K562 (cell line): ENCODE measurements around the gene WDR45. TPM values are rescaled to one million over a fixed set of nuclear protein-coding genes. Genes with fewer than 3 reads are reported as not detected.

Source experiments
- CBFA2T2 ChIP-seq: fragments of 450-650 bp; conservative IDR thresholded peaks from 2 replicates; pipeline ENCODE4 v1.6.1; 2017; ENCODE audit warnings: mild to moderate bottlenecking
- CBFA2T3 ChIP-seq: fragments of 450-650 bp; IDR thresholded peaks from 2 replicates; pipeline ENCODE4 v1.6.1; 2017
- GABPA ChIP-seq: fragments of 200-800 bp; sonication (Bioruptor generic); conservative IDR thresholded peaks from 2 replicates; pipeline ENCODE4 v1.6.1; 2016; ENCODE audit warnings: low read depth, missing genetic modification characterization, missing compliant biosample characterization
- HCFC1 ChIP-seq: IDR thresholded peaks from 2 replicates; pipeline ENCODE4 v1.6.1; 2012; ENCODE audit warnings: low read depth, low read length, improper control_type of control experiment
- ILF3 ChIP-seq: fragments of 450-650 bp; IDR thresholded peaks from 2 replicates; pipeline ENCODE4 v1.6.1; 2018; ENCODE audit warnings: antibody characterized with exemption, mild to moderate bottlenecking, moderate library complexity, borderline replicate concordance
- KLF6 ChIP-seq: fragments of 250-450 bp; sonication (Bioruptor Pico); IDR thresholded peaks from 2 replicates; pipeline ENCODE4 v1.4.0; 2020; ENCODE audit warnings: mild to moderate bottlenecking, moderate library complexity, borderline replicate concordance
- MTA1 ChIP-seq: fragments of 450-650 bp; IDR thresholded peaks from 2 replicates; pipeline ENCODE4 v1.6.1; 2017; ENCODE audit warnings: borderline replicate concordance
- TEAD2 ChIP-seq: fragments of 450-650 bp; IDR thresholded peaks from 2 replicates; pipeline ENCODE4 v1.6.1; 2016; ENCODE audit warnings: missing genetic modification characterization, control low read depth, missing compliant biosample characterization
- ZNF23 ChIP-seq: fragments of 250-450 bp; sonication (Bioruptor Pico); IDR thresholded peaks from 2 replicates; pipeline ENCODE4 v1.4.0; 2020; ENCODE audit warnings: mild to moderate bottlenecking
- ZNF57 ChIP-seq: fragments of 450-650 bp; formaldehyde crosslinking; IDR thresholded peaks from 2 replicates; pipeline ENCODE4 v1.4.0; 2020; ENCODE audit warnings: mild to moderate bottlenecking, moderate library complexity
- polyA plus RNA-seq, 8 experiments: library from polyadenylated mRNA; depleted of rRNA in 4 of 8; stranded (reverse) in 5 of 8; unstranded in 3 of 8; fragments of >200 nt; fragmentation: Nextera tagmentation in 2 of 8; fragmentation: Illumina TruSeq in 1 of 8; extraction: Ambion mirVana in 2 of 8; extraction: Trizol in 1 of 8; gene quantifications; 2 replicates each; pipeline versions ENCODE4 v1.2.1 to v1.2.3, GENCODE V29; 2011 to 2014; ENCODE audit warnings: inconsistent platforms in 1 of 8, missing spikeins in 1 of 8
- total RNA-seq, 7 experiments: library from RNA; depleted of rRNA in 6 of 7; stranded (reverse); fragments of >200 nt in 6 of 7; fragmentation: Illumina TruSeq in 2 of 7; extraction: Trizol in 2 of 7; gene quantifications; 2 replicates each; pipeline versions ENCODE4 v1.2.1 to v1.2.3, GENCODE V29; 2011 to 2021; ENCODE audit warnings: low replicate concordance in 1 of 7
- TF ChIP-seq, protein P1 (sequence below), 2 experiments: fragments of 450-650 bp in 1 of 2; IDR thresholded peaks; 2 replicates each; pipeline ENCODE4 v1.6.1; 2011 to 2017; ENCODE audit warnings: low read depth in 2 of 2, antibody characterized with exemption in 1 of 2, borderline replicate concordance in 1 of 2, low read length in 1 of 2, mild to moderate bottlenecking in 1 of 2, mixed read lengths in 1 of 2; ENCODE audit not compliant: control insufficient read depth in 1 of 2
- TF ChIP-seq, protein P2 (sequence below): fragments of 450-650 bp; formaldehyde crosslinking; IDR thresholded peaks from 2 replicates; pipeline ENCODE4 v1.4.0; 2020; ENCODE audit warnings: mild to moderate bottlenecking, moderate library complexity
- TF ChIP-seq, protein P3 (sequence below): fragments of 450-650 bp; IDR thresholded peaks from 2 replicates; pipeline ENCODE4 v1.7.0; 2016; ENCODE audit warnings: borderline replicate concordance
- TF ChIP-seq, protein P4 (sequence below): sonication (generic); formaldehyde crosslinking; IDR thresholded peaks from 2 replicates; pipeline ENCODE4 v1.9.0; 2022; ENCODE audit warnings: mild to moderate bottlenecking, missing genetic modification reagents
- TF ChIP-seq, protein P5 (sequence below): fragments of 450-650 bp; formaldehyde crosslinking; conservative IDR thresholded peaks from 2 replicates; pipeline ENCODE4 v1.4.0; 2022; ENCODE audit warnings: mild to moderate bottlenecking, missing genetic modification characterization
- TF ChIP-seq, protein P6 (sequence below): fragments of 450-650 bp; formaldehyde crosslinking; IDR thresholded peaks from 2 replicates; pipeline ENCODE4 v1.4.0; 2020; ENCODE audit warnings: mild to moderate bottlenecking

Gene WDR45
- total and polyA plus RNA-seq, 9 of the 15 experiments (the other 6 are each of a cell fraction or from before 2014, with no cell fraction given) = 19.4 to 136 (median 59.7) TPM

DNA sequence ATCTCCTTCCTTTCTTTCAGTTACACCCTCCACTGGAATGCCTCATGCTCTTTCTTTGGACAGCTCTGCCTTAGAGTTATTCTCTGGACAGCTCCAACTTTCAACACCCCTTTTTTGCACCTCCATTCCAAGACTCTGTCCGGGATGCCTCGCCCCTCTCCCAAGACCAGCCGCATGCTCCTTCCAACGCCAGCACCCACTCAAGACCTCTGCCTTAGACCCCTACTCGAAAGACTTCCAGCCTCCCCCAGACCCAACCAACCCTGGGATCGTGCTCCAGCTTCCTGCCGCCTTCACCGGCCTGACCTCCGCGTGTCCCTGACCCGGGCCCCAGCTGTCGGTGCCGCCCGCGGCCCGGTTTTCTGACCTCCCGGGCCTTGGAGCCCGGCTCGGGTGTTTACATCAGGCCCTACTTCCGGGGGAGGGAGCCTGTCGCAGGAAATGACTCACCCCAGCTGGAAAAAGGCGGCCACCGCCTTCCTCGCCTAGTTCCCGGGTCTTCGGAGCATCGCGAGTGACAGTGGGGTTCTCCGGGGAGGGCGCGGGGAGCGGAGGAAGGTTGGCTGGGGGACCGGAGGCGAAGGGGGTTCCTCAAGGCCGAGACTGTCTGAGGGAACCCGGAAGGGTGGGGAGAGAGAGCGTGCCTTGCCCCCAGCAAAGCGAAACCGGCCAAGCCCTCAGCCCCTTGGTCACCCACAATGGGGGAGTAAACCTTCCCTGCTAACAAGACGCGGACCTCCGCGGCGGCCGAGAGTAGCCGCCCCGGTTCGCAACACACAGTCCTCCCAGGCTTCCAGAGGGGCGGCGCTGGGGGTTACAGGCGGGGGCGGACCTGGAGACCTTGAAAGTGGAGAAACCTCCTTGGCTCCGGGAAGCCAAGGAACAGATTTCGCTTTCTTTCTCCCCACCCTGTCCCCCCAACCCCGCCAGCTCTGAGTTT, at the start of gene WDR45 (continued):
- peak; percentile 95 for TF ChIP-seq GABPA (tag)
- TF ChIP-seq, protein P1, sequence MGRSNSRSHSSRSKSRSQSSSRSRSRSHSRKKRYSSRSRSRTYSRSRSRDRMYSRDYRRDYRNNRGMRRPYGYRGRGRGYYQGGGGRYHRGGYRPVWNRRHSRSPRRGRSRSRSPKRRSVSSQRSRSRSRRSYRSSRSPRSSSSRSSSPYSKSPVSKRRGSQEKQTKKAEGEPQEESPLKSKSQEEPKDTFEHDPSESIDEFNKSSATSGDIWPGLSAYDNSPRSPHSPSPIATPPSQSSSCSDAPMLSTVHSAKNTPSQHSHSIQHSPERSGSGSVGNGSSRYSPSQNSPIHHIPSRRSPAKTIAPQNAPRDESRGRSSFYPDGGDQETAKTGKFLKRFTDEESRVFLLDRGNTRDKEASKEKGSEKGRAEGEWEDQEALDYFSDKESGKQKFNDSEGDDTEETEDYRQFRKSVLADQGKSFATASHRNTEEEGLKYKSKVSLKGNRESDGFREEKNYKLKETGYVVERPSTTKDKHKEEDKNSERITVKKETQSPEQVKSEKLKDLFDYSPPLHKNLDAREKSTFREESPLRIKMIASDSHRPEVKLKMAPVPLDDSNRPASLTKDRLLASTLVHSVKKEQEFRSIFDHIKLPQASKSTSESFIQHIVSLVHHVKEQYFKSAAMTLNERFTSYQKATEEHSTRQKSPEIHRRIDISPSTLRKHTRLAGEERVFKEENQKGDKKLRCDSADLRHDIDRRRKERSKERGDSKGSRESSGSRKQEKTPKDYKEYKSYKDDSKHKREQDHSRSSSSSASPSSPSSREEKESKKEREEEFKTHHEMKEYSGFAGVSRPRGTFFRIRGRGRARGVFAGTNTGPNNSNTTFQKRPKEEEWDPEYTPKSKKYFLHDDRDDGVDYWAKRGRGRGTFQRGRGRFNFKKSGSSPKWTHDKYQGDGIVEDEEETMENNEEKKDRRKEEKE (IDR thresholded peaks at IDR 0.05; ENCODE audit: borderline replicate concordance in 1 of 2, control insufficient read depth in 1 of 2, low read depth in 2 of 2, low read length in 1 of 2) = peak in 1 of 2 experiments; percentile 66; a peak in 1 of 4 replicates
- TF ChIP-seq, protein P2, sequence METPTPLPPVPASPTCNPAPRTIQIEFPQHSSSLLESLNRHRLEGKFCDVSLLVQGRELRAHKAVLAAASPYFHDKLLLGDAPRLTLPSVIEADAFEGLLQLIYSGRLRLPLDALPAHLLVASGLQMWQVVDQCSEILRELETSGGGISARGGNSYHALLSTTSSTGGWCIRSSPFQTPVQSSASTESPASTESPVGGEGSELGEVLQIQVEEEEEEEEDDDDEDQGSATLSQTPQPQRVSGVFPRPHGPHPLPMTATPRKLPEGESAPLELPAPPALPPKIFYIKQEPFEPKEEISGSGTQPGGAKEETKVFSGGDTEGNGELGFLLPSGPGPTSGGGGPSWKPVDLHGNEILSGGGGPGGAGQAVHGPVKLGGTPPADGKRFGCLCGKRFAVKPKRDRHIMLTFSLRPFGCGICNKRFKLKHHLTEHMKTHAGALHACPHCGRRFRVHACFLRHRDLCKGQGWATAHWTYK (CRISPR knock-in tag) = 0 out of 2 replicates have a peak, but pooled peaks have one; percentile 30
- 0 out of 2 replicates have a peak, but pooled peaks have one; percentile 32 for TF ChIP-seq TEAD2 (tag)
- no peak for TF ChIP-seq KLF6 (CRISPR knock-in tag)
- TF ChIP-seq, protein P3, sequence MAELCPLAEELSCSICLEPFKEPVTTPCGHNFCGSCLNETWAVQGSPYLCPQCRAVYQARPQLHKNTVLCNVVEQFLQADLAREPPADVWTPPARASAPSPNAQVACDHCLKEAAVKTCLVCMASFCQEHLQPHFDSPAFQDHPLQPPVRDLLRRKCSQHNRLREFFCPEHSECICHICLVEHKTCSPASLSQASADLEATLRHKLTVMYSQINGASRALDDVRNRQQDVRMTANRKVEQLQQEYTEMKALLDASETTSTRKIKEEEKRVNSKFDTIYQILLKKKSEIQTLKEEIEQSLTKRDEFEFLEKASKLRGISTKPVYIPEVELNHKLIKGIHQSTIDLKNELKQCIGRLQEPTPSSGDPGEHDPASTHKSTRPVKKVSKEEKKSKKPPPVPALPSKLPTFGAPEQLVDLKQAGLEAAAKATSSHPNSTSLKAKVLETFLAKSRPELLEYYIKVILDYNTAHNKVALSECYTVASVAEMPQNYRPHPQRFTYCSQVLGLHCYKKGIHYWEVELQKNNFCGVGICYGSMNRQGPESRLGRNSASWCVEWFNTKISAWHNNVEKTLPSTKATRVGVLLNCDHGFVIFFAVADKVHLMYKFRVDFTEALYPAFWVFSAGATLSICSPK = no peak
- TF ChIP-seq ILF3 = no peak
- TF ChIP-seq, protein P4, sequence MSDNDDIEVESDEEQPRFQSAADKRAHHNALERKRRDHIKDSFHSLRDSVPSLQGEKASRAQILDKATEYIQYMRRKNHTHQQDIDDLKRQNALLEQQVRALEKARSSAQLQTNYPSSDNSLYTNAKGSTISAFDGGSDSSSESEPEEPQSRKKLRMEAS (CRISPR knock-in tag) = peak; percentile 71
- TF ChIP-seq, protein P5, sequence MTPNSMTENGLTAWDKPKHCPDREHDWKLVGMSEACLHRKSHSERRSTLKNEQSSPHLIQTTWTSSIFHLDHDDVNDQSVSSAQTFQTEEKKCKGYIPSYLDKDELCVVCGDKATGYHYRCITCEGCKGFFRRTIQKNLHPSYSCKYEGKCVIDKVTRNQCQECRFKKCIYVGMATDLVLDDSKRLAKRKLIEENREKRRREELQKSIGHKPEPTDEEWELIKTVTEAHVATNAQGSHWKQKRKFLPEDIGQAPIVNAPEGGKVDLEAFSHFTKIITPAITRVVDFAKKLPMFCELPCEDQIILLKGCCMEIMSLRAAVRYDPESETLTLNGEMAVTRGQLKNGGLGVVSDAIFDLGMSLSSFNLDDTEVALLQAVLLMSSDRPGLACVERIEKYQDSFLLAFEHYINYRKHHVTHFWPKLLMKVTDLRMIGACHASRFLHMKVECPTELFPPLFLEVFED = no peak
- TF ChIP-seq, protein P6, sequence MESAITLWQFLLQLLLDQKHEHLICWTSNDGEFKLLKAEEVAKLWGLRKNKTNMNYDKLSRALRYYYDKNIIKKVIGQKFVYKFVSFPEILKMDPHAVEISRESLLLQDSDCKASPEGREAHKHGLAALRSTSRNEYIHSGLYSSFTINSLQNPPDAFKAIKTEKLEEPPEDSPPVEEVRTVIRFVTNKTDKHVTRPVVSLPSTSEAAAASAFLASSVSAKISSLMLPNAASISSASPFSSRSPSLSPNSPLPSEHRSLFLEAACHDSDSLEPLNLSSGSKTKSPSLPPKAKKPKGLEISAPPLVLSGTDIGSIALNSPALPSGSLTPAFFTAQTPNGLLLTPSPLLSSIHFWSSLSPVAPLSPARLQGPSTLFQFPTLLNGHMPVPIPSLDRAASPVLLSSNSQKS = no peak
- peak; percentile 39; the same call in 1 of the 2 replicates for TF ChIP-seq MTA1
- TF ChIP-seq ZNF57 (CRISPR knock-in tag) = no peak
- TF ChIP-seq ZNF23 (CRISPR knock-in tag) = no peak
- TF ChIP-seq CBFA2T3 = no peak
- no peak for TF ChIP-seq CBFA2T2
- 0 out of 2 replicates have a peak, but pooled peaks have one; percentile 41 for TF ChIP-seq HCFC1
